Endothelial cell of umbilical vein (primary cell): ENCODE data around the gene ERCC2. TPM values are rescaled to one million over a fixed set of nuclear protein-coding genes. Genes with fewer than 3 reads are reported as not detected.

Source experiments
- BruUV-seq: library from RNA; stranded (reverse); fragments of 400-500 nt; replicated peaks from 2 replicates; lab custom pipeline; 2021; lab: Mats Ljungman, UMichigan
- CTCF ChIA-PET: fragments of 300-600, 350-600 bp; sonication (Branson Sonifier 250); formaldehyde crosslinking; loops from one replicate; lab custom pipeline; 2021; ENCODE audit warnings: antibody characterized with exemption, inconsistent platforms; lab: Charles Lee
- POLR2A ChIA-PET: fragments of 300-600, 350-600 bp; sonication (Branson Sonifier 250); formaldehyde crosslinking; loops from one replicate; lab custom pipeline; 2021; ENCODE audit warnings: antibody characterized with exemption, inconsistent platforms; lab: Charles Lee
- DNase-seq: peaks from one replicate; pipeline ENCODE4 v3.0.0-alpha.2; 2011; ENCODE audit warnings: low read depth, low spot score
- FAIRE-seq: peaks from 2 replicates; lab custom pipeline; 2011; peaks lifted over from hg19 to GRCh38; lab: Jason Lieb, UNC
- H2AFZ ChIP-seq: 2 replicates; pipeline ENCODE4 v1.6.0; 2012; ENCODE audit warnings: low read depth, low read length, control low read depth, inconsistent platforms
- H3K27ac ChIP-seq: 2 replicates; pipeline ENCODE4 v1.5.1; 2011; ENCODE audit warnings: low read depth, mild to moderate bottlenecking, control low read depth, low read length, moderate library complexity; ENCODE audit not compliant: insufficient read depth
- H3K27me3 ChIP-seq, 2 experiments: 2 replicates each; pipeline versions ENCODE4 v1.6.0 to v1.6.1; 2011; ENCODE audit warnings: low read length in 2 of 2, mixed read lengths in 1 of 2; ENCODE audit not compliant: control insufficient read depth in 2 of 2, insufficient read depth in 2 of 2
- H3K36me3 ChIP-seq, 2 experiments: 2 replicates in 1 of 2; 3 replicates in 1 of 2; pipeline ENCODE4 v1.5.1; 2011; ENCODE audit warnings: low read length in 2 of 2, mild to moderate bottlenecking in 1 of 2, moderate library complexity in 1 of 2; ENCODE audit not compliant: control insufficient read depth in 2 of 2, insufficient read depth in 2 of 2; ENCODE audit errors: extremely low read depth in 1 of 2
- H3K4me1 ChIP-seq: 3 replicates; pipeline ENCODE4 v1.5.1; 2011; ENCODE audit warnings: mild to moderate bottlenecking, low read length; ENCODE audit not compliant: control insufficient read depth, insufficient read depth; ENCODE audit errors: extremely low read depth
- H3K4me2 ChIP-seq: 2 replicates; pipeline ENCODE4 v1.6.1; 2011; ENCODE audit warnings: low read length, control low read depth, mixed read lengths; ENCODE audit not compliant: insufficient read depth
- H3K4me3 ChIP-seq, 3 experiments: fragments of 200-600 bp in 1 of 3; sonication (generic), shearing (Covaris generic) in 1 of 3; replicated peaks in 1 of 3; 2 replicates each; pipeline ENCODE4 v1.5.1; 2011 to 2016; ENCODE audit warnings: control low read depth in 3 of 3, low read length in 3 of 3, mild to moderate bottlenecking in 2 of 3, inconsistent platforms in 1 of 3, low read depth in 1 of 3, moderate library complexity in 1 of 3; ENCODE audit not compliant: insufficient read depth in 1 of 3
- H3K79me2 ChIP-seq: 2 replicates; pipeline ENCODE4 v1.6.0; 2012; ENCODE audit warnings: low read length, inconsistent platforms; ENCODE audit not compliant: control insufficient read depth, insufficient read depth
- H3K9ac ChIP-seq: replicated peaks from 2 replicates; pipeline ENCODE3; 2011; ENCODE audit warnings: low read length, control low read depth; ENCODE audit not compliant: insufficient read depth; ENCODE audit errors: extremely low read depth
- H3K9me1 ChIP-seq: replicated peaks from 3 replicates; pipeline ENCODE4 v1.6.0; 2011; ENCODE audit warnings: mild to moderate bottlenecking, low read length; ENCODE audit not compliant: control insufficient read depth, insufficient read depth; ENCODE audit errors: extremely low read depth
- H3K9me3 ChIP-seq: replicated peaks from 2 replicates; pipeline ENCODE4 v1.5.1; 2012; ENCODE audit warnings: low read length, inconsistent platforms; ENCODE audit not compliant: control insufficient read depth, insufficient read depth
- H4K20me1 ChIP-seq: replicated peaks from 2 replicates; pipeline ENCODE3; 2011; ENCODE audit warnings: mild to moderate bottlenecking, low read length; ENCODE audit not compliant: control insufficient read depth, insufficient read depth; ENCODE audit errors: extremely low read depth
- EZH2 ChIP-seq: IDR thresholded peaks from 2 replicates; pipeline ENCODE4 v1.6.1; 2012; ENCODE audit warnings: borderline replicate concordance, low read depth, mild to moderate bottlenecking, moderate library complexity, low read length, inconsistent platforms; ENCODE audit not compliant: severe bottlenecking
- GATA2 ChIP-seq: IDR thresholded peaks from 2 replicates; pipeline ENCODE4 v1.7.0; 2011; ENCODE audit warnings: low read depth, mild to moderate bottlenecking, moderate library complexity, mixed read lengths, low read length; ENCODE audit not compliant: insufficient read length, insufficient read depth
- JUN ChIP-seq: IDR thresholded peaks from 2 replicates; pipeline ENCODE4 v1.6.1; 2011; ENCODE audit warnings: borderline replicate concordance, low read depth; ENCODE audit not compliant: insufficient read length, insufficient read depth
- MYC ChIP-seq: IDR thresholded peaks from one replicate; pipeline ENCODE4 v1.6.1; 2011; ENCODE audit warnings: mild to moderate bottlenecking, low read depth, low read length
- POLR2A ChIP-seq: IDR thresholded peaks from 2 replicates; pipeline ENCODE4 v1.6.1; 2012; ENCODE audit warnings: low read depth, mild to moderate bottlenecking, control low read depth, low read length
- POLR2AphosphoS5 ChIP-seq: IDR thresholded peaks from 2 replicates; pipeline ENCODE4 v1.6.1; 2012; ENCODE audit warnings: low read depth, mild to moderate bottlenecking, control low read depth, low read length, moderate library complexity; ENCODE audit not compliant: insufficient read depth
- dilution Hi-C: fragments of 300-500 bp; cut with MboI; formaldehyde crosslinking; loops from one replicate; pipeline ENCODE4 v1.15.0; 2019; ENCODE audit warnings: low sequenced_read_pairs; ENCODE audit not compliant: extremely low pct_ligation_motif_present
- intact Hi-C: fragments of 100-400 bp; cut with micrococcal nuclease; formaldehyde crosslinking; loops from one replicate; pipeline ENCODE4 v1.10.0; 2022
- polyA plus RNA-seq, 4 experiments: library from polyadenylated mRNA; depleted of rRNA in 3 of 4; stranded (reverse) in 3 of 4; unstranded in 1 of 4; fragments of >200 nt; gene quantifications; 2 replicates each; pipeline versions ENCODE4 v1.2.1 to v1.2.3, GENCODE V29; 2011 to 2012; ENCODE audit warnings: missing spikeins in 1 of 4
- total RNA-seq: library from RNA; stranded (reverse); gene quantifications from 2 replicates; pipeline ENCODE4 v1.2.3, GENCODE V29; 2021
- TF ChIP-seq, protein P1 (sequence below), 2 donors: IDR thresholded peaks; 1 replicate in 1 of 2; 2 replicates in 1 of 2; pipeline ENCODE4 v1.5.1; 2011; ENCODE audit warnings: low read length in 2 of 2, mild to moderate bottlenecking in 2 of 2, moderate library complexity in 2 of 2, control low read depth in 1 of 2, inconsistent platforms in 1 of 2, low read depth in 1 of 2; ENCODE audit not compliant: insufficient read depth in 1 of 2; ENCODE audit errors: extremely low read depth in 1 of 2

The ERCC2 gene
- total and polyA plus RNA-seq, 2 donors (not counting 3 experiments of a cell fraction or from before 2014, with no cell fraction given), result 59.9 to 61.8 TPM

DNA sequence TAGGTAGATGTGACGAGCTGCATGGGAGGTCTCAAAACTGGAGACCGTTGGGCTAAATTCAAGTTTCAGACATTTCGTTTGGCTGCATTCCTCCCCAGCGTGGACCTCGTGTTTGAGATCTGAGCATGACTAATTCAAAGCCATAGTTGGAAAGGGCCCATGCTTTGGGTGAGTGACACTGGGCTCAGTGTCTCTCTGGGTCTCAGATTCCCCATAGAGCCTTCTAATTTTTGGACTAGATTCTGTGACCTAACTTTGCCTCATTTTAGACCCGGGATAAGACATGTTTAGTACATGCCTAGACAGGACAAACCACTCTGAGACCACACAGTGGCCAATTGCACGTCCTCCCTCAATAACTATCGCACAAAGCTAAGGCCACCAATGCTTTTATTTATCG, 64.3 kb downstream of the ERCC2 start:
- CTCF ChIA-PET, result interaction anchor here (0.5 kb wide), 1 partner anchor 1299 kb away, joined by 3 read pairs; no protein-coding TSS in a partner anchor
- TF ChIP-seq POLR2A (no peak), POLR2AphosphoS5 (no peak), MYC (no peak), GATA2 (no peak), JUN (no peak), EZH2 (no peak)
- TF ChIP-seq, protein P1, sequence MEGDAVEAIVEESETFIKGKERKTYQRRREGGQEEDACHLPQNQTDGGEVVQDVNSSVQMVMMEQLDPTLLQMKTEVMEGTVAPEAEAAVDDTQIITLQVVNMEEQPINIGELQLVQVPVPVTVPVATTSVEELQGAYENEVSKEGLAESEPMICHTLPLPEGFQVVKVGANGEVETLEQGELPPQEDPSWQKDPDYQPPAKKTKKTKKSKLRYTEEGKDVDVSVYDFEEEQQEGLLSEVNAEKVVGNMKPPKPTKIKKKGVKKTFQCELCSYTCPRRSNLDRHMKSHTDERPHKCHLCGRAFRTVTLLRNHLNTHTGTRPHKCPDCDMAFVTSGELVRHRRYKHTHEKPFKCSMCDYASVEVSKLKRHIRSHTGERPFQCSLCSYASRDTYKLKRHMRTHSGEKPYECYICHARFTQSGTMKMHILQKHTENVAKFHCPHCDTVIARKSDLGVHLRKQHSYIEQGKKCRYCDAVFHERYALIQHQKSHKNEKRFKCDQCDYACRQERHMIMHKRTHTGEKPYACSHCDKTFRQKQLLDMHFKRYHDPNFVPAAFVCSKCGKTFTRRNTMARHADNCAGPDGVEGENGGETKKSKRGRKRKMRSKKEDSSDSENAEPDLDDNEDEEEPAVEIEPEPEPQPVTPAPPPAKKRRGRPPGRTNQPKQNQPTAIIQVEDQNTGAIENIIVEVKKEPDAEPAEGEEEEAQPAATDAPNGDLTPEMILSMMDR (IDR thresholded peaks at IDR 0.05; ENCODE audit: extremely low read depth in 1 of 2, insufficient read depth in 1 of 2, low read depth in 1 of 2, low read length in 2 of 2), result no peak
- no peaks in the 10 kb centered on the region for H3K9me1 ChIP-seq
- intact Hi-C loops (no loop called here), dilution Hi-C loops (no loop called here)
- H3K27ac ChIP-seq, result no peak overlapping the region
- no peak overlapping the region for H3K4me3 ChIP-seq
- H3K9ac ChIP-seq, result no peak overlapping the region
- H3K4me1 ChIP-seq, result no peaks in the 10 kb centered on the region
- H3K36me3 ChIP-seq, result no peaks in the 10 kb centered on the region
- POLR2A ChIA-PET, result no interaction called here
- H3K79me2 ChIP-seq, result no peaks in the 10 kb centered on the region
- BruUV-seq, result no TSS peak
- no peak overlapping the region for H3K4me2 ChIP-seq
- FAIRE-seq (no peak), DNase-seq (no peak)
- H4K20me1 ChIP-seq, result no peaks in the 10 kb centered on the region
- H3K27me3 ChIP-seq, result peaks cover 0 to 7% of the 10 kb centered on the region in 2 experiments
- no peaks in the 10 kb centered on the region for H3K9me3 ChIP-seq
- no peak overlapping the region for H2AFZ ChIP-seq
